ENCODE results near the gene ADAMTS1.

GRCh38 chr21:26840201-26840600 lies 5.0 kb downstream of the ADAMTS1 start:
- TF ChIP-seq CTCF (IDR thresholded peaks at IDR 0.05; ENCODE audit: insufficient read depth, low read depth, low read length), result no peak
- no peak for TF ChIP-seq EZH2 (IDR thresholded peaks at IDR 0.05; ENCODE audit: insufficient read depth, low read length)

All from astrocyte (in vitro differentiated cells and primary cell).